T-cell (primary cell): ENCODE measurements around the gene SFXN3. TPM values are rescaled to one million over a fixed set of nuclear protein-coding genes. Genes with fewer than 3 reads are reported as not detected.

Source experiments
- ATAC-seq, 4 experiments: fragments of 200-7000 bp in 3 of 4; fragments of 150-1000 bp in 1 of 4; cut with Tn5 transposase; replicated peaks in 1 of 4; 1 replicate in 3 of 4; 2 replicates in 1 of 4; pipeline ENCODE4 v1.10.0; 2021; ENCODE audit warnings: moderate library complexity in 3 of 4, mild to moderate bottlenecking in 2 of 4, moderate number of reproducible peaks in 1 of 4
- CTCF ChIA-PET, 2 donors: fragments of 300-600 bp; sonication (Branson Sonifier 250); formaldehyde crosslinking; loops; one replicate each; lab custom pipeline; 2022; ENCODE audit warnings: antibody characterized with exemption in 2 of 2; lab: Charles Lee
- POLR2A ChIA-PET, 2 donors: fragments of 300-600 bp; sonication (Branson Sonifier 250); formaldehyde crosslinking; loops; one replicate each; lab custom pipeline; 2022; ENCODE audit warnings: antibody characterized with exemption in 2 of 2; lab: Charles Lee
- DNase-seq, 35 experiments: peaks; one replicate each; pipeline versions ENCODE4 v3.0.0 to v3.0.0-alpha.2; 2013 to 2023
- H3K27ac ChIP-seq: one replicate; pipeline ENCODE4 v1.5.1; 2013; ENCODE audit warnings: low read length
- H3K27me3 ChIP-seq, 2 experiments: replicated peaks in 1 of 2; 1 replicate in 1 of 2; 2 replicates in 1 of 2; pipeline versions ENCODE4 v1.6.1 to v1.7.0; 2013; ENCODE audit warnings: low read length in 1 of 2, mixed read lengths in 1 of 2; ENCODE audit not compliant: control insufficient read depth in 2 of 2, insufficient read depth in 2 of 2; ENCODE audit errors: extremely low read depth in 1 of 2
- H3K36me3 ChIP-seq, 2 donors: 1 replicate in 1 of 2; 2 replicates in 1 of 2; pipeline versions ENCODE4 v1.6.1 to v1.7.0; 2013; ENCODE audit warnings: low read length in 1 of 2; ENCODE audit not compliant: control insufficient read depth in 2 of 2, insufficient read depth in 1 of 2; ENCODE audit errors: extremely low read depth in 1 of 2
- H3K4me1 ChIP-seq, 2 experiments: 1 replicate in 1 of 2; 2 replicates in 1 of 2; pipeline versions ENCODE4 v1.6.1 to v1.7.0; 2013; ENCODE audit warnings: low read length in 2 of 2, mixed read lengths in 1 of 2; ENCODE audit not compliant: insufficient read depth in 2 of 2, control insufficient read depth in 1 of 2; ENCODE audit errors: extremely low read depth in 1 of 2
- H3K4me3 ChIP-seq, 2 donors: 1 replicate in 1 of 2; 2 replicates in 1 of 2; pipeline versions ENCODE4 v1.5.1 to v1.7.0; 2013; ENCODE audit warnings: mild to moderate bottlenecking in 2 of 2, low read length in 1 of 2, moderate library complexity in 1 of 2; ENCODE audit not compliant: control insufficient read depth in 1 of 2; ENCODE audit errors: extremely low read depth in 1 of 2
- H3K9me3 ChIP-seq: 2 replicates; pipeline ENCODE4 v1.7.0; 2013
- H3K27ac Mint-ChIP-seq, 2 donors: one replicate each; pipeline ENCODE4 v1.8.0; 2020 to 2021; ENCODE audit warnings: mild to moderate bottlenecking in 2 of 2, mixed read lengths in 2 of 2
- H3K27me3 Mint-ChIP-seq, 2 donors: one replicate each; pipeline ENCODE4 v1.8.0; 2021 to 2022; ENCODE audit warnings: mixed read lengths in 2 of 2
- H3K36me3 Mint-ChIP-seq: one replicate; pipeline ENCODE4 v1.8.0; 2021; ENCODE audit warnings: mixed read lengths
- H3K4me1 Mint-ChIP-seq, 3 donors: one replicate each; pipeline ENCODE4 v1.8.0; 2020 to 2022; ENCODE audit warnings: mixed read lengths in 3 of 3, mild to moderate bottlenecking in 1 of 3
- H3K4me3 Mint-ChIP-seq, 3 donors: one replicate each; pipeline ENCODE4 v1.8.0; 2020 to 2022; ENCODE audit warnings: mild to moderate bottlenecking in 3 of 3, mixed read lengths in 3 of 3, moderate library complexity in 3 of 3
- H3K9me3 Mint-ChIP-seq, 3 donors: one replicate each; pipeline ENCODE4 v1.8.0; 2020 to 2022; ENCODE audit warnings: mixed read lengths in 3 of 3
- WGBS: methylation state at CpG from one replicate; pipeline ENCODE4 v1.1.5; 2013; ENCODE audit warnings: missing lambda C conversion rate; ENCODE audit not compliant: insufficient coverage; 5-methylcytosine and 5-hydroxymethylcytosine counted together
- total RNA-seq, 35 experiments: library from RNA in 6 of 35; stranded (reverse) in 6 of 35; fragments of 120-200 nt in 1 of 35; gene quantifications; one replicate each; pipeline versions ENCODE4 v1.2.1 to v1.2.4 and lab custom pipeline; 2013 to 2026

SFXN3 gene
- total RNA-seq, 5 donors from 2014 or later (not counting 1 experiment from before 2014, with no cell fraction given): 45.2 to 113 (median 91.0) TPM

- Histone ChIP-seq H3K4me3 (no peak overlapping the region), H3K9me3 (no peaks in the 10 kb centered on the region), H3K36me3 (no peaks in the 10 kb centered on the region), H3K4me1 (peaks cover 0 to 14% of the 10 kb centered on the region in 2 experiments), H3K27ac (no peak overlapping the region), H3K27me3 (peaks cover 6 to 40% of the 10 kb centered on the region in 2 experiments)
- Mint-ChIP-seq H3K9me3 (no peaks in the 10 kb centered on the region), H3K36me3 (no peaks in the 10 kb centered on the region), H3K27me3 (peaks cover 16 to 26% of the 10 kb centered on the region in 2 donors), H3K27ac (no peak overlapping the region), H3K4me1 (peaks cover 9 to 15% (median 14%) of the 10 kb centered on the region in 3 donors), H3K4me3 (no peak overlapping the region)
- ATAC-seq (no peak), DNase-seq (no peak)
- ChIA-PET POLR2A (no interaction called here), CTCF (interaction anchor here in 1 of 2 donors (0.6 kb wide), 1 partner anchor 315 kb away, joined by 6 read pairs; no protein-coding TSS in a partner anchor)
Measured at GRCh38 chr10:101053516-101053915, 22.5 kb downstream of the SFXN3 start.

- Mint-ChIP-seq H3K27me3 (peaks cover 10 to 17% of the 10 kb centered on the region in 2 donors), H3K36me3 (no peaks in the 10 kb centered on the region), H3K4me3 (no peak overlapping the region), H3K9me3 (no peaks in the 10 kb centered on the region), H3K4me1 (peaks cover 8 to 11% (median 9%) of the 10 kb centered on the region in 3 donors), H3K27ac (no peak overlapping the region)
- POLR2A ChIA-PET: no interaction called here
- H3K27me3 ChIP-seq: peaks cover 0 to 31% of the 10 kb centered on the region in 2 experiments
- no CpG with 5 or more reads among the region's 1 CpG for WGBS
- H3K4me1 ChIP-seq: peaks cover 0 to 14% of the 10 kb centered on the region in 2 experiments
- CTCF ChIA-PET: no interaction called here
- no peak overlapping the region for H3K4me3 ChIP-seq
- no peaks in the 10 kb centered on the region for H3K9me3 ChIP-seq
- no peaks in the 10 kb centered on the region for H3K36me3 ChIP-seq
- no peak overlapping the region for H3K27ac ChIP-seq
- no peak for ATAC-seq
- DNase-seq: no peak
Measured at GRCh38 chr10:101054351-101054750, 23.3 kb downstream of the SFXN3 start.

- Mint-ChIP-seq H3K4me1 (peaks cover 9 to 11% (median 10%) of the 10 kb centered on the region in 3 donors), H3K27me3 (peaks cover 6 to 12% of the 10 kb centered on the region in 2 donors), H3K4me3 (no peak overlapping the region), H3K9me3 (no peaks in the 10 kb centered on the region), H3K36me3 (no peaks in the 10 kb centered on the region), H3K27ac (no peak overlapping the region)
- peaks cover 0 to 26% of the 10 kb centered on the region in 2 experiments for H3K27me3 ChIP-seq
- 100% methylated on average over 2 of the region's 5 CpGs for WGBS
- H3K4me3 ChIP-seq: no peak overlapping the region
- H3K27ac ChIP-seq: no peak overlapping the region
- H3K9me3 ChIP-seq: no peaks in the 10 kb centered on the region
- ChIA-PET POLR2A (no interaction called here), CTCF (interaction anchor here in 1 of 2 donors (1.5 to 1.8 kb wide), 2 partner anchors 12 to 13 kb away, joined by 7 read pairs; no protein-coding TSS in a partner anchor)
- H3K4me1 ChIP-seq: peaks cover 0 to 11% of the 10 kb centered on the region in 2 experiments
- ATAC-seq (no peak), DNase-seq (no peak)
- no peaks in the 10 kb centered on the region for H3K36me3 ChIP-seq
Measured at GRCh38 chr10:101054876-101055275, 23.8 kb downstream of the SFXN3 start.

GRCh38 chr10:101055411-101055810 is 24.4 kb downstream of the SFXN3 start:
- peaks cover 6 to 16% (median 11%) of the 10 kb centered on the region in 3 donors for H3K4me1 Mint-ChIP-seq
- Histone ChIP-seq H3K27me3 (peaks cover 0 to 21% of the 10 kb centered on the region in 2 experiments), H3K4me3 (no peak overlapping the region), H3K4me1 (peaks cover 4 to 10% of the 10 kb centered on the region in 2 experiments), H3K9me3 (no peaks in the 10 kb centered on the region), H3K27ac (no peak overlapping the region), H3K36me3 (no peaks in the 10 kb centered on the region)
- DNase-seq (no peak), ATAC-seq (no peak)
- no peaks in the 10 kb centered on the region for H3K36me3 Mint-ChIP-seq
- peaks cover 5 to 8% of the 10 kb centered on the region in 2 donors for H3K27me3 Mint-ChIP-seq
- ChIA-PET CTCF (interaction anchor here (0.9 to 1.8 kb wide), 4 partner anchors 12 to 87 kb away, joined by 3 to 7 read pairs (median 5); partner anchors contain the start of genes PDZD7 (in 1 of the 2) and SFXN3 (in 1 of the 2)), POLR2A (no interaction called here)
- no peaks in the 10 kb centered on the region for H3K9me3 Mint-ChIP-seq
- no peak overlapping the region for H3K4me3 Mint-ChIP-seq
- WGBS: 80% methylated on average over 1 of the region's 4 CpGs
- H3K27ac Mint-ChIP-seq: no peak overlapping the region

- Mint-ChIP-seq H3K27me3 (no peaks in the 10 kb centered on the region), H3K4me3 (no peak overlapping the region), H3K4me1 (peaks cover 4 to 15% (median 11%) of the 10 kb centered on the region in 3 donors), H3K9me3 (no peaks in the 10 kb centered on the region), H3K36me3 (no peaks in the 10 kb centered on the region), H3K27ac (no peak overlapping the region)
- WGBS: 89% methylated on average over 1 of the region's 4 CpGs
- DNase-seq (no peak), ATAC-seq (no peak)
- no peak overlapping the region for H3K27ac ChIP-seq
- POLR2A ChIA-PET: interaction anchor here in 1 of 2 donors (1.1 kb wide), 1 partner anchor 13 kb away, joined by 4 read pairs; no protein-coding TSS in a partner anchor
- CTCF ChIA-PET: interaction anchor here (0.6 to 1.9 kb wide), 6 partner anchors 11 to 86 kb away, joined by 3 to 7 read pairs (median 4); partner anchors contain the start of genes PDZD7 (in 1 of the 2) and SFXN3 (in 1 of the 2)
- H3K4me3 ChIP-seq: no peak overlapping the region
- H3K9me3 ChIP-seq: no peaks in the 10 kb centered on the region
- peaks cover 4 to 11% of the 10 kb centered on the region in 2 experiments for H3K4me1 ChIP-seq
- H3K36me3 ChIP-seq: no peaks in the 10 kb centered on the region
- peaks cover 0 to 9% of the 10 kb centered on the region in 2 experiments for H3K27me3 ChIP-seq
Measured at GRCh38 chr10:101056365-101057151, 25.5 kb downstream of the SFXN3 start.
